Measurements from ENCODE around the gene UBASH3B.

DNA sequence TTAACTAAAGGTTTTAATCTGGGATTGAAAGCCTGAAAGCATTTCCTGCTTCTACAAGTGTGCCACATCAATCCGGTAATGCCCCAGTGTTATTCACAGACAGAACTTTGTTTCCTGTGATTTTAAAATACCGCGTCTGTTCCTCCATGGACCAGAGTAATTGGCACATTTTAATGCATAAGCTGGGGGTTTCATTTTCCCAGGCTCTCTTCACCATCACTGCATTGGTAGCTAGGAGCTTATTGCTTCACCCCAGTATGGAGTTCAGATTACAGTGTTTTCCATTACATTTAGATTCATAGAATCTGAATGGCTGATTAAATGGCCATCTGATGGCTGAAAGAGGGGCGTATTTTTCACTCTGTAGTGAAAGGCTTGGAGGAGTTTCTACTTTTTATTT lies 157.1 kb downstream of the UBASH3B start:
- TF ChIP-seq, protein P1, sequence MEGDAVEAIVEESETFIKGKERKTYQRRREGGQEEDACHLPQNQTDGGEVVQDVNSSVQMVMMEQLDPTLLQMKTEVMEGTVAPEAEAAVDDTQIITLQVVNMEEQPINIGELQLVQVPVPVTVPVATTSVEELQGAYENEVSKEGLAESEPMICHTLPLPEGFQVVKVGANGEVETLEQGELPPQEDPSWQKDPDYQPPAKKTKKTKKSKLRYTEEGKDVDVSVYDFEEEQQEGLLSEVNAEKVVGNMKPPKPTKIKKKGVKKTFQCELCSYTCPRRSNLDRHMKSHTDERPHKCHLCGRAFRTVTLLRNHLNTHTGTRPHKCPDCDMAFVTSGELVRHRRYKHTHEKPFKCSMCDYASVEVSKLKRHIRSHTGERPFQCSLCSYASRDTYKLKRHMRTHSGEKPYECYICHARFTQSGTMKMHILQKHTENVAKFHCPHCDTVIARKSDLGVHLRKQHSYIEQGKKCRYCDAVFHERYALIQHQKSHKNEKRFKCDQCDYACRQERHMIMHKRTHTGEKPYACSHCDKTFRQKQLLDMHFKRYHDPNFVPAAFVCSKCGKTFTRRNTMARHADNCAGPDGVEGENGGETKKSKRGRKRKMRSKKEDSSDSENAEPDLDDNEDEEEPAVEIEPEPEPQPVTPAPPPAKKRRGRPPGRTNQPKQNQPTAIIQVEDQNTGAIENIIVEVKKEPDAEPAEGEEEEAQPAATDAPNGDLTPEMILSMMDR (IDR thresholded peaks at IDR 0.05), result no peak
- no peak for TF ChIP-seq POLR2A (IDR thresholded peaks at IDR 0.05)
